Right forelimb (tissue), 1 donor: ENCODE measurements around the gene KIAA1755.

Experiments used
- DNase-seq: peaks from one replicate; pipeline ENCODE4 v3.0.0-alpha.2; 2018

Gene KIAA1755, protein sequence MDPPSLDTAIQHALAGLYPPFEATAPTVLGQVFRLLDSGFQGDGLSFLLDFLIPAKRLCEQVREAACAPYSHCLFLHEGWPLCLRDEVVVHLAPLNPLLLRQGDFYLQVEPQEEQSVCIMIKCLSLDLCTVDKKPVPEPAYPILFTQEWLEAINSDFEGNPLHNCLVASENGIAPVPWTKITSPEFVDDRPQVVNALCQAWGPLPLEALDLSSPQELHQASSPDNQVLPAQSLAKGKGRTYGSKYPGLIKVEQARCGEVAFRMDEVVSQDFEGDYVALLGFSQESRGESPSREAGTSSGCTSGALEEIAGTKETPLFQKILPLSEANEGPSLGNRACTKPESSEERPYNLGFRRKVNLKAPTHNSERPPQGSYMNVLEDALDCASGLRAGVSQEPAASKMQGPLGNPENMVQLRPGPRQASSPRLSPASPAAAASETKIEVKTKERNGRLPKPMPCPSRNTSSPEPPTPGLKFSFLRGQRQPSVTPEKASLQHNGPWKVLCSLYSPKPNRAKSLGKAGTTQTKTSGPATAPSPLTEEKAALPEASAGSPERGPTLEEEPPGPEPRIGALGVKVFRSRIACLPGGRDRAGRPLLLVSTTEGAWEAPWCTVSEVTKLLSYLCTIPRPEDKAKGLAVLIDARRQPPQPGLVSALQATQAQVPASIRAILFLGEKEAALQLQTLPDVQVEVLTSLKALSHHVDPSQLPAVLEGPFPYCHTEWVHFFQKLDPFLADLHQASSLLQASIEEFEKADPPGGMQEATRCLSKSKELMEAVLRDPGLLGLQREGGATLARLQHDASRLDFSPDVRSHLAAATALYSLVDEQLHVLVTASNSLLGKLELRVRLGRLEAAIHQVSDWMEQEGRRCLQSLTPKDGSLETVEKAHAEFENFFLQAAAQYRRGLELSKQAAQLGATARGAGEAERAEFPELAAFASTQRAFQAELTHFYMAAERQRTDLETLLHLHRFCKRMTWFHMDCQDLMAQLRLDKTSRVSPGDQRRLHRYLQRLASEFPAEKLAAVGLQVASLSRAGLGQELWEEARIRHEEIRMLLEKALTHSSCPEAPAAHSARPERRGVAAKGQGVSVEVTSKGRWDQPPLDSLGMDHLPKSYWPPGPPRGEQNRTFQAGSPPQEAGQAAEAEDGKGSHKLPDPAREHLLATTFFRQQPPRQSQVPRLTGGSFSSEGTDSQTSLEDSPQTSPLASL

GRCh38 chr20:38260378-38261053 is at the start of gene KIAA1755:
KIAA1755 (minus strand) TSS chr20:38260735; CDS start chr20:38260500, 235 bp downstream.
- peak; percentile 65 for DNase-seq

GRCh38 chr20:38308447-38308846 is 47.9 kb upstream of the KIAA1755 start:
- no peak for DNase-seq

GRCh38 chr20:38308047-38308438 is 47.5 kb upstream of the KIAA1755 start:
- DNase-seq, result no peak

- DNase-seq, result no peak
Measured at GRCh38 chr20:38307371-38308046, 47.0 kb upstream of the KIAA1755 start.

DNA sequence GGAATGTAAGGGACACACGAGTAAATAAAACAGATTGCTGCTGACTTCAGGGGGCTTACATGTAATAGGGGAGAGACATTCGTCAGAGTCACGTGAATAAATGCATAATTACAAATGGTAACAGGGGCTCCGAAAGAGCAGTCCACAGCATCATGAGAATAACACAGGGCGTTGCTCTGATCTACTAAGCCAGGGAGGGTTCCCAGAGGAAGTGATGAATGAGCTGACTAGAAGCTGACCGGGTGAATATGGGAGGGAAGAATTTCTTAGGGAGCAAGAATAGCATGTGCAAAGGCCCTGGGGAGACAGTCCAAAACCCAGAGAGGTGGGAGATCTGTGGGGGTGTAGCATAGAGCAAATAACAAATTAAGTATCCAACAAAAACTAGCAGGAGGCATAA is 45.8 kb upstream of the KIAA1755 start:
- no peak for DNase-seq

GRCh38 chr20:38305541-38305940 is 45.0 kb upstream of the KIAA1755 start:
- no peak for DNase-seq

DNA sequence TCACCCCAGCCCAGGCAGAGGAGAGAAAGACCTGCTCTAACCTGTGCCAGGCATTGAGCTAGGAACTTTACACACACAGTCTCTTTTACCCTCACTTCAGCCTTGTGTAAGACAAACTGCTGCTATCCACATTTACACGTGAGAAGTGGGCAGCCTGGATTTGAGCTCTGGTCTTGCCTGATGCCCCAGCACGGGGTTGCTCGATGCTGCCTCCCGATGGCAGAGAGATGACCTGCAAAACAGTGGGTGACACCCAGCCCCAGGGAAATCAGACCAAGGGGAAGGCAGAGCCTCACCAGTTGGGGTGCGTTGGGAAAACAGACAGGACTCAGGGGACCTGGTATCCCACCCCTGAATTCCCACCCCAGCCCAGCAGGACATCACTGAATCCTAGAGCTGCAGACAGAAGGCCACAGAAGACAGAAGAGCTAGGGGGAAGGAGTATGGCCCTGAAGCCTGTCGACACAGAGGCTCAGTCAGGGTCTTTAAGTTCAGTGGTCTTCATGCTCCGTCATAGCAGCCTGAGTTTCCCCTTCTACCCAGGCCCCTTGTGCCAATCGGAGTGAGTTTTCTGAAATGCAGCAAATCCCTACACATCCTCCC is 44.4 kb upstream of the KIAA1755 start:
- DNase-seq, result no peak

DNA sequence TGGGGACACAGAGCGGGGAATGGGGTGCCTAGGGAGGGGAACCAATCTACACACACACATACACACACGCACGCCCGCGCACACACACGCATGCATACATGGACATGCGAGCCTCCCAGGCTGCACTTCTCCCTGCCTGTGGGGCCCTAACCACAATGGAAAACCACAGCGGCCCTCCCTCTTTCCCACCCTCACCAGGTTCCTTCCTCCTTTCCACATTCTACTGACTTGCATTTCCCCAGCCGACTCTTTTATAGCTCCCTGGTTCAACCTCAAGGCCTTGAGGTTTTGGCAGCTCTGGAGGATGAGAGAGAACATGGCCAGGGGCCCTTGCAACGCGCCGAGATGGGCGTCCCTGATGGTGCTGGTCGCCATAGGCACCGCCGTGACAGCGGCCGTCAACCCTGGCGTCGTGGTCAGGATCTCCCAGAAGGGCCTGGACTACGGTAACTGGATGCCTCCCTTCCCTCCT is 43.4 kb upstream of the KIAA1755 start, which contains the start of gene BPI:
Gene BPI, plus strand, starts transcription at position 249 of the 472 bp plus-strand sequence. Its CDS starts 68 bp downstream, at position 317.
- peak; percentile 72 for DNase-seq

DNA sequence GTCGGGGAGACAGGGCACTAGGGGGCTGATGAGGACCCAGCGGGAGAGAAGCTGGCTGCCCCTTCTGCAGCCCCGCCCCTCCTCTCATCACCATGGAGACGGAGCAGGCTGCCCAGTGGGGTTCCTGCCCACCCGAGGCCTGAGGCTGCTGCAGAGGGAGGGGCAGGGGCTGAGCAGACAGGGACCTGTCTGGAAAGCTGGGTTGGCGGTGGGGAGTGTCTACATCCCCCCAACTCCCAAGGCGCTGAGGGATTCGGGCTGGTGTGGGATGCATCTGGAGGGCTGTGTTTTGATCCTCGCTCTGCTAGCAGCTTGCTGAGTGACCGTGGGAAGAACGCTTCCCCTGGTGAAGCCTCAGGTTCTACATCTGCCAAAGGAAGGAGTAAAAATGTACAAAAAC is 42.3 kb upstream of the KIAA1755 start:
- peak; percentile 59 for DNase-seq

DNA sequence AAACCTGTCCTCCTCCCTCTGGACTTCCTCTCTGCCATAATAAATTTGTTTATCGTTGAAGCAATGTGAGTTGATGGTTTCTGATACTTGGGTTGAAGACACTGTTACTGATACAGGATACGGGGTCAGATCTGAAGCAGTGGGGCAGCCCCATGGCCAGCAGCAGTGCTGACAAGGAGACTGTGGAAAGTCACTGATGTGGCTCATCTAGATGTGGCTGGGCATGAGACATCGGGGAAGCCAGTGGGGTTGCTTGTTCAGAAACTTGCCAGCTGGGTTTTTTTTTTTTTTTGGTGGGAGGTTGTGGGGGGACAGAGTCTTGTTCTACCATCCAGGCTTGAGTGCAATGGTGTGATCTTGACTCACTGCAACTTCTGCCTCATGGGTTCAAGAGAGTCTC is 40.8 kb upstream of the KIAA1755 start:
- DNase-seq, result no peak

DNA sequence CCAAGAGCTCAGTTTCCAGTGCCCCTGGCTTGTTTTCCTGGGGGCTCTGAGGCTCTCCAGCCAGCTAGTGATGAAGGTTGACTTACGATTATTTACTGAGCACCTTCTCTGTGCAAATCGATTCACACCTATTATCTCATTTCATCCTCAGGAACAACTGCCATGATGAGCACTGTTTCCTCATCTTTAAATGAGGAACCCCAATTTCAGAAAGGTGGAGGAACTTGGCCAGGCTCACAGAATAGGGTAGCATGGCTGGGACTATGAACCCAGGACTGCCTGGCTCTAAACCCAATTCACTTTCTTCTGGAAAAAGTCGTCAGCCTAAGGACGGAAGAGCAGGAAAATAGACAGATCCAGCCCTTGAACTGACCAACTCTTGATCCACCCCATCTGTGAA is 39.9 kb upstream of the KIAA1755 start:
- DNase-seq, result no peak

GRCh38 chr20:38299963-38300362 is 39.4 kb upstream of the KIAA1755 start:
- no peak for DNase-seq

GRCh38 chr20:38298768-38299288 is 38.3 kb upstream of the KIAA1755 start:
- peak; percentile 60 for DNase-seq

- no peak for DNase-seq
Measured at GRCh38 chr20:38297916-38298674, 37.6 kb upstream of the KIAA1755 start.

GRCh38 chr20:38296433-38296832 is 35.9 kb upstream of the KIAA1755 start:
- DNase-seq, result no peak

DNA sequence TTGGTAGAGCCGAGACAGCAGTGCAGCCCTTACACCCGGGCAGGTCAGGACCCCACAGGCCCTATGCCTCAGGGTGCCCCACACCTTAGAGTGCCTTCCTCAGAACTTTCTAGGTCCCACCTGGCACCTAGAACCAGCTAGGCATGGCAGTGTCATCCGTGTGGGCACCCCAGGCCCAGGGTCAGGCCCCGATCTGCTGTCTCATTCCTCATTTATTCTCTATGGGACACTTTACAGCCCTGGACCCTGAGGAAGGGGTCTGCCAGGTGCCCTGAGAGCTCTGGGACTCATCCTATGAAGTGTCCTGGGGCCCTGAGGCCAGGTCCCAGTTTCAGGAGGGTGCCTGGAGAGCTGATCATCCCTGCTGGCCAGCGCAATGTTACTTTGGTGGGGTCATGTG is 35.3 kb upstream of the KIAA1755 start:
- DNase-seq, result no peak

DNA sequence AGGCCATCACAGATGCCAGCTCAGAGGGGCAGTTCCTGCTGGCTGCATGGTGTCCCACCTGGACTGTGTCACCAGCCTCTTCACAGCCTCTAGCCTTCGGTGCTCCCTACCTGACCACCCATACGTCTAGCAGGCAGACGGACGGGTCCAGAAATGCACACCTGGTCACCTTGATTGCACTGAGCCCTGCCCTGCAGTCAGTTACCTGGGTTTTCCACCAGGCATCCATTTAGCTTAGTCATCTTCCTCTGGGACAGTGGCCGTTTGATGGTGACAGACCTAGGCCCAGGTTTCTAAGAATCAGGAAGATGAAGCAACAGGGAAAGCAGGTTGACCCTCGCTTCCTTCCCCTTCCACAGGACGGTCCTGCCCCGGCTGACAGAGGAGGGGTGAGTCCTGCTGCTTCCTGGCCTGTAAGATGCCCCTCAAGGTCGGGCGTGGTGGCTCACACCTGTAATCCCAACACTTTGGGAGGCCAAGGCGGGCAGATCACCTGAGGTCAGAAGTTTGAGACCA is 33.6 kb upstream of the KIAA1755 start:
- no peak for DNase-seq

GRCh38 chr20:38293491-38294065 is 33.0 kb upstream of the KIAA1755 start:
- no peak for DNase-seq

GRCh38 chr20:38291966-38292365 is 31.4 kb upstream of the KIAA1755 start:
- no peak for DNase-seq
